Endothelial cell of umbilical vein (primary cell): ENCODE data around the gene FAM78A. TPM values are rescaled to one million over a fixed set of nuclear protein-coding genes. Genes with fewer than 3 reads are reported as not detected.

Experiments used
- BruUV-seq: library from RNA; stranded (reverse); fragments of 400-500 nt; replicated peaks from 2 replicates; lab custom pipeline; 2021; lab: Mats Ljungman, UMichigan
- CTCF ChIA-PET: fragments of 300-600, 350-600 bp; sonication (Branson Sonifier 250); formaldehyde crosslinking; loops from one replicate; lab custom pipeline; 2021; ENCODE audit warnings: antibody characterized with exemption, inconsistent platforms; lab: Charles Lee
- POLR2A ChIA-PET: fragments of 300-600, 350-600 bp; sonication (Branson Sonifier 250); formaldehyde crosslinking; loops from one replicate; lab custom pipeline; 2021; ENCODE audit warnings: antibody characterized with exemption, inconsistent platforms; lab: Charles Lee
- DNase-seq: peaks from one replicate; pipeline ENCODE4 v3.0.0-alpha.2; 2011; ENCODE audit warnings: low read depth, low spot score
- FAIRE-seq: peaks from 2 replicates; lab custom pipeline; 2011; peaks lifted over from hg19 to GRCh38; lab: Jason Lieb, UNC
- H2AFZ ChIP-seq: 2 replicates; pipeline ENCODE4 v1.6.0; 2012; ENCODE audit warnings: low read depth, low read length, control low read depth, inconsistent platforms
- H3K27ac ChIP-seq: 2 replicates; pipeline ENCODE4 v1.5.1; 2011; ENCODE audit warnings: low read depth, mild to moderate bottlenecking, control low read depth, low read length, moderate library complexity; ENCODE audit not compliant: insufficient read depth
- H3K27me3 ChIP-seq, 2 experiments: 2 replicates each; pipeline versions ENCODE4 v1.6.0 to v1.6.1; 2011; ENCODE audit warnings: low read length in 2 of 2, mixed read lengths in 1 of 2; ENCODE audit not compliant: control insufficient read depth in 2 of 2, insufficient read depth in 2 of 2
- H3K36me3 ChIP-seq, 2 experiments: 2 replicates in 1 of 2; 3 replicates in 1 of 2; pipeline ENCODE4 v1.5.1; 2011; ENCODE audit warnings: low read length in 2 of 2, mild to moderate bottlenecking in 1 of 2, moderate library complexity in 1 of 2; ENCODE audit not compliant: control insufficient read depth in 2 of 2, insufficient read depth in 2 of 2; ENCODE audit errors: extremely low read depth in 1 of 2
- H3K4me1 ChIP-seq: 3 replicates; pipeline ENCODE4 v1.5.1; 2011; ENCODE audit warnings: mild to moderate bottlenecking, low read length; ENCODE audit not compliant: control insufficient read depth, insufficient read depth; ENCODE audit errors: extremely low read depth
- H3K4me2 ChIP-seq: 2 replicates; pipeline ENCODE4 v1.6.1; 2011; ENCODE audit warnings: low read length, control low read depth, mixed read lengths; ENCODE audit not compliant: insufficient read depth
- H3K4me3 ChIP-seq, 3 experiments: fragments of 200-600 bp in 1 of 3; sonication (generic), shearing (Covaris generic) in 1 of 3; replicated peaks in 1 of 3; 2 replicates each; pipeline ENCODE4 v1.5.1; 2011 to 2016; ENCODE audit warnings: control low read depth in 3 of 3, low read length in 3 of 3, mild to moderate bottlenecking in 2 of 3, inconsistent platforms in 1 of 3, low read depth in 1 of 3, moderate library complexity in 1 of 3; ENCODE audit not compliant: insufficient read depth in 1 of 3
- H3K79me2 ChIP-seq: 2 replicates; pipeline ENCODE4 v1.6.0; 2012; ENCODE audit warnings: low read length, inconsistent platforms; ENCODE audit not compliant: control insufficient read depth, insufficient read depth
- H3K9ac ChIP-seq: replicated peaks from 2 replicates; pipeline ENCODE3; 2011; ENCODE audit warnings: low read length, control low read depth; ENCODE audit not compliant: insufficient read depth; ENCODE audit errors: extremely low read depth
- H3K9me1 ChIP-seq: replicated peaks from 3 replicates; pipeline ENCODE4 v1.6.0; 2011; ENCODE audit warnings: mild to moderate bottlenecking, low read length; ENCODE audit not compliant: control insufficient read depth, insufficient read depth; ENCODE audit errors: extremely low read depth
- H3K9me3 ChIP-seq: replicated peaks from 2 replicates; pipeline ENCODE4 v1.5.1; 2012; ENCODE audit warnings: low read length, inconsistent platforms; ENCODE audit not compliant: control insufficient read depth, insufficient read depth
- H4K20me1 ChIP-seq: replicated peaks from 2 replicates; pipeline ENCODE3; 2011; ENCODE audit warnings: mild to moderate bottlenecking, low read length; ENCODE audit not compliant: control insufficient read depth, insufficient read depth; ENCODE audit errors: extremely low read depth
- EZH2 ChIP-seq: IDR thresholded peaks from 2 replicates; pipeline ENCODE4 v1.6.1; 2012; ENCODE audit warnings: borderline replicate concordance, low read depth, mild to moderate bottlenecking, moderate library complexity, low read length, inconsistent platforms; ENCODE audit not compliant: severe bottlenecking
- FOS ChIP-seq: IDR thresholded peaks from 2 replicates; pipeline ENCODE4 v1.6.1; 2011; ENCODE audit warnings: mild to moderate bottlenecking, low read length, moderate library complexity, borderline replicate concordance; ENCODE audit not compliant: insufficient read depth
- JUN ChIP-seq: IDR thresholded peaks from 2 replicates; pipeline ENCODE4 v1.6.1; 2011; ENCODE audit warnings: borderline replicate concordance, low read depth; ENCODE audit not compliant: insufficient read length, insufficient read depth
- MYC ChIP-seq: IDR thresholded peaks from one replicate; pipeline ENCODE4 v1.6.1; 2011; ENCODE audit warnings: mild to moderate bottlenecking, low read depth, low read length
- POLR2A ChIP-seq: IDR thresholded peaks from 2 replicates; pipeline ENCODE4 v1.6.1; 2012; ENCODE audit warnings: low read depth, mild to moderate bottlenecking, control low read depth, low read length
- POLR2AphosphoS5 ChIP-seq: IDR thresholded peaks from 2 replicates; pipeline ENCODE4 v1.6.1; 2012; ENCODE audit warnings: low read depth, mild to moderate bottlenecking, control low read depth, low read length, moderate library complexity; ENCODE audit not compliant: insufficient read depth
- dilution Hi-C: fragments of 300-500 bp; cut with MboI; formaldehyde crosslinking; loops from one replicate; pipeline ENCODE4 v1.15.0; 2019; ENCODE audit warnings: low sequenced_read_pairs; ENCODE audit not compliant: extremely low pct_ligation_motif_present
- intact Hi-C: fragments of 100-400 bp; cut with micrococcal nuclease; formaldehyde crosslinking; loops from one replicate; pipeline ENCODE4 v1.10.0; 2022
- polyA plus RNA-seq, 4 experiments: library from polyadenylated mRNA; depleted of rRNA in 3 of 4; stranded (reverse) in 3 of 4; unstranded in 1 of 4; fragments of >200 nt; gene quantifications; 2 replicates each; pipeline versions ENCODE4 v1.2.1 to v1.2.3, GENCODE V29; 2011 to 2012; ENCODE audit warnings: missing spikeins in 1 of 4
- total RNA-seq: library from RNA; stranded (reverse); gene quantifications from 2 replicates; pipeline ENCODE4 v1.2.3, GENCODE V29; 2021
- TF ChIP-seq, protein P1 (sequence below), 2 donors: IDR thresholded peaks; 1 replicate in 1 of 2; 2 replicates in 1 of 2; pipeline ENCODE4 v1.5.1; 2011; ENCODE audit warnings: low read length in 2 of 2, mild to moderate bottlenecking in 2 of 2, moderate library complexity in 2 of 2, control low read depth in 1 of 2, inconsistent platforms in 1 of 2, low read depth in 1 of 2; ENCODE audit not compliant: insufficient read depth in 1 of 2; ENCODE audit errors: extremely low read depth in 1 of 2
- TF ChIP-seq, protein P2 (sequence below): IDR thresholded peaks from 2 replicates; pipeline ENCODE4 v1.6.1; 2011; ENCODE audit not compliant: insufficient read depth, insufficient read length

The FAM78A gene
- total and polyA plus RNA-seq, 2 donors (not counting 3 experiments of a cell fraction or from before 2014, with no cell fraction given), result 34.0 to 37.4 TPM

DNA sequence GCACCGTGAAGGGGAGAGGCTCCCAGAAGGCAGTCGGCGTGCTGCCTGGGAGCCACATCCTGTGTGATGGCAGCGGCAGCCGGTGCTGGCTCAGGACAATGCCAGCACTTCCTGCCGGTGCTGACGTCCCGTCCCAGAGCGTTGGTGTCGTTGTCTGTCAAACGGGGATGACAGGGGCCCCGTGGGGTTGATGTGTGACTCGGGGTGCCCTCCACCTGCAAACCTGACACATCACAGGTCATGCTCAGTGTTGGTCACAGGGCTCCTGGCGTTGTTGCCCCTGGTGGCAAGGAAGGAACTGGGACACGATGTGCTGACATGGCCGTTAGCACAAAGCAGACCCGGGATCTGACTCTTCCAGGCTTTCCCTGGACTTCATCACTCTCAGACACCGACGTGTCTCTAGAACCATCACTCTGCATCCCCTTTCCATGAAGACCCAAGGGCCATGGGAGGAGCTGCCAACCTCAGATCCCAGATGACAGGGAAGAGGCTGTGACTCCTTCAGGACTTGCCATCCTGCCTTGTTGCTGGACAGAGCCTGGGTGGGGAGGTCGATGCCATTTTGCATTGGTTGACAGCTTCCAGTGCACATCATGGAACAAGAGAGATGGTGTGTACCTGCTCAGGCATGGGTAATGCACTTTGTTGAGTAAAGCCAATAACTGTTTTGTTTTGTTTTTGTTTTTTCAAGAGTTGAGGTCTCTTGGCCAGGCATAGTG is 34.7 kb upstream of the FAM78A start:
- intact Hi-C loops (no loop called here), dilution Hi-C loops (no loop called here)
- BruUV-seq, result no TSS peak
- Histone ChIP-seq H2AFZ (no peak overlapping the region), H3K79me2 (no peaks in the 10 kb centered on the region), H4K20me1 (no peaks in the 10 kb centered on the region), H3K36me3 (no peaks in the 10 kb centered on the region), H3K9me1 (no peaks in the 10 kb centered on the region), H3K4me3 (no peak overlapping the region), H3K27me3 (no peaks in the 10 kb centered on the region), H3K4me1 (no peaks in the 10 kb centered on the region), H3K9me3 (no peaks in the 10 kb centered on the region), H3K4me2 (no peak overlapping the region), H3K9ac (no peak overlapping the region), H3K27ac (no peak overlapping the region)
- no peak for DNase-seq
- no peak for TF ChIP-seq EZH2
- TF ChIP-seq POLR2AphosphoS5, result no peak
- no peak for TF ChIP-seq MYC
- TF ChIP-seq FOS, result no peak
- no peak for TF ChIP-seq JUN
- TF ChIP-seq, protein P1, sequence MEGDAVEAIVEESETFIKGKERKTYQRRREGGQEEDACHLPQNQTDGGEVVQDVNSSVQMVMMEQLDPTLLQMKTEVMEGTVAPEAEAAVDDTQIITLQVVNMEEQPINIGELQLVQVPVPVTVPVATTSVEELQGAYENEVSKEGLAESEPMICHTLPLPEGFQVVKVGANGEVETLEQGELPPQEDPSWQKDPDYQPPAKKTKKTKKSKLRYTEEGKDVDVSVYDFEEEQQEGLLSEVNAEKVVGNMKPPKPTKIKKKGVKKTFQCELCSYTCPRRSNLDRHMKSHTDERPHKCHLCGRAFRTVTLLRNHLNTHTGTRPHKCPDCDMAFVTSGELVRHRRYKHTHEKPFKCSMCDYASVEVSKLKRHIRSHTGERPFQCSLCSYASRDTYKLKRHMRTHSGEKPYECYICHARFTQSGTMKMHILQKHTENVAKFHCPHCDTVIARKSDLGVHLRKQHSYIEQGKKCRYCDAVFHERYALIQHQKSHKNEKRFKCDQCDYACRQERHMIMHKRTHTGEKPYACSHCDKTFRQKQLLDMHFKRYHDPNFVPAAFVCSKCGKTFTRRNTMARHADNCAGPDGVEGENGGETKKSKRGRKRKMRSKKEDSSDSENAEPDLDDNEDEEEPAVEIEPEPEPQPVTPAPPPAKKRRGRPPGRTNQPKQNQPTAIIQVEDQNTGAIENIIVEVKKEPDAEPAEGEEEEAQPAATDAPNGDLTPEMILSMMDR (IDR thresholded peaks at IDR 0.05; ENCODE audit: extremely low read depth in 1 of 2, insufficient read depth in 1 of 2, low read depth in 1 of 2, low read length in 2 of 2), result no peak
- TF ChIP-seq POLR2A, result no peak
- TF ChIP-seq, protein P2, sequence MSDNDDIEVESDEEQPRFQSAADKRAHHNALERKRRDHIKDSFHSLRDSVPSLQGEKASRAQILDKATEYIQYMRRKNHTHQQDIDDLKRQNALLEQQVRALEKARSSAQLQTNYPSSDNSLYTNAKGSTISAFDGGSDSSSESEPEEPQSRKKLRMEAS, result no peak
- FAIRE-seq, result no peak
- ChIA-PET POLR2A (interaction anchor here (0.7 kb wide), 1 partner anchor 145 kb away, joined by 6 read pairs; no protein-coding TSS in a partner anchor), CTCF (interaction anchor here (1.0 to 1.2 kb wide), 3 partner anchors 10 to 17 kb away, joined by 3 read pairs; no protein-coding TSS in a partner anchor)
